K562 (cell line): ENCODE data around the gene CDC20B. TPM values are rescaled to one million over a fixed set of nuclear protein-coding genes. Genes with fewer than 3 reads are reported as not detected.

Experiments
- BACH1 ChIP-seq: fragments of 200-800 bp; sonication (Bioruptor generic); IDR thresholded peaks from 2 replicates; pipeline ENCODE4 v1.6.1; 2016; ENCODE audit warnings: missing genetic modification characterization, missing compliant biosample characterization
- HSF4 ChIP-seq: fragments of 250-450 bp; sonication (Bioruptor Pico); IDR thresholded peaks from 2 replicates; pipeline ENCODE4 v2.1.2; 2022; ENCODE audit warnings: mild to moderate bottlenecking, moderate library complexity, borderline replicate concordance
- MGA ChIP-seq: fragments of 450-650 bp; IDR thresholded peaks from 2 replicates; pipeline ENCODE4 v1.6.1; 2016; ENCODE audit warnings: mild to moderate bottlenecking, moderate library complexity
- NCOA2 ChIP-seq, 2 experiments: fragments of 450-650 bp; IDR thresholded peaks; 2 replicates each; pipeline ENCODE4 v1.6.1; 2018; ENCODE audit warnings: mild to moderate bottlenecking in 2 of 2, moderate library complexity in 1 of 2; ENCODE audit not compliant: partially characterized antibody in 2 of 2
- NUFIP1 ChIP-seq: fragments of 450-650 bp; IDR thresholded peaks from 2 replicates; pipeline ENCODE4 v1.6.1; 2018; ENCODE audit not compliant: partially characterized antibody
- POLR2H ChIP-seq: IDR thresholded peaks from 2 replicates; pipeline ENCODE4 v1.6.1; 2016; ENCODE audit warnings: missing genetic modification characterization, low read depth, mild to moderate bottlenecking, control low read depth, missing compliant biosample characterization, moderate library complexity
- STAG1 ChIP-seq: sonication (generic); formaldehyde crosslinking; IDR thresholded peaks from 2 replicates; pipeline ENCODE4 v1.5.0; 2020; ENCODE audit warnings: missing genetic modification reagents, borderline replicate concordance
- STAT5B ChIP-seq: fragments of 250-450 bp; sonication (Bioruptor Pico); IDR thresholded peaks from 2 replicates; pipeline ENCODE4 v1.8.0; 2021; ENCODE audit warnings: mild to moderate bottlenecking, inconsistent platforms
- TCFL5 ChIP-seq: fragments of 250-450 bp; sonication (Bioruptor Pico); conservative IDR thresholded peaks from 2 replicates; pipeline ENCODE4 v1.6.1; 2021; ENCODE audit warnings: mild to moderate bottlenecking, moderate library complexity, matching md5 sums
- THRA ChIP-seq: fragments of 450-650 bp; IDR thresholded peaks from 2 replicates; pipeline ENCODE4 v1.6.1; 2017; ENCODE audit warnings: mild to moderate bottlenecking, moderate library complexity
- ZC3H11A ChIP-seq: IDR thresholded peaks from 2 replicates; pipeline ENCODE4 v1.6.1; 2012; ENCODE audit warnings: low read depth, low read length, improper control_type of control experiment
- ZHX1 ChIP-seq: fragments of 150-350 bp; conservative IDR thresholded peaks from 2 replicates; pipeline ENCODE4 v1.6.1; 2014; ENCODE audit warnings: low read length
- polyA plus RNA-seq, 8 experiments: library from polyadenylated mRNA; depleted of rRNA in 4 of 8; stranded (reverse) in 5 of 8; unstranded in 3 of 8; fragments of >200 nt; fragmentation: Nextera tagmentation in 2 of 8; fragmentation: Illumina TruSeq in 1 of 8; extraction: Ambion mirVana in 2 of 8; extraction: Trizol in 1 of 8; gene quantifications; 2 replicates each; pipeline versions ENCODE4 v1.2.1 to v1.2.3, GENCODE V29; 2011 to 2014; ENCODE audit warnings: inconsistent platforms in 1 of 8, missing spikeins in 1 of 8
- total RNA-seq, 7 experiments: library from RNA; depleted of rRNA in 6 of 7; stranded (reverse); fragments of >200 nt in 6 of 7; fragmentation: Illumina TruSeq in 2 of 7; extraction: Trizol in 2 of 7; gene quantifications; 2 replicates each; pipeline versions ENCODE4 v1.2.1 to v1.2.3, GENCODE V29; 2011 to 2021; ENCODE audit warnings: low replicate concordance in 1 of 7

CDC20B gene
- total and polyA plus RNA-seq, 9 of the 15 experiments (the other 6 are each of a cell fraction or from before 2014, with no cell fraction given): 0.04 TPM; not detected in 8

- TF ChIP-seq MGA (peak; percentile 61; the same call in 1 of the 2 replicates), ZC3H11A (no peak), NCOA2 (IDR thresholded peaks at IDR 0.05; ENCODE audit: partially characterized antibody in 2 of 2) (no peak), ZHX1 (no peak), STAT5B (no peak), POLR2H (tag) (no peak), BACH1 (tag) (no peak), TCFL5 (CRISPR knock-in tag) (no peak), THRA (no peak), HSF4 (CRISPR knock-in tag) (no peak), NUFIP1 (no peak), STAG1 (CRISPR knock-in tag) (no peak)
These were observed at the start of gene CDC20B (continued) for GRCh38 chr5:55172937-55173686.
